Left lobe of liver (tissue), 2 donors: ENCODE measurements around the gene MGAT5B. TPM values are rescaled to one million over a fixed set of nuclear protein-coding genes. Genes with fewer than 3 reads are reported as not detected.

Experiments
- ATAC-seq: fragments of 200-7000 bp; cut with Tn5 transposase; one replicate; pipeline ENCODE4 v1.9.1; 2020; ENCODE audit warnings: mild to moderate bottlenecking, moderate library complexity
- DNase-seq: peaks from one replicate; pipeline ENCODE4 v3.0.0-alpha.2; 2020; ENCODE audit warnings: low spot score
- total RNA-seq: library from RNA; stranded (reverse); gene quantifications from one replicate; pipeline ENCODE4 v1.2.1, GENCODE V29; 2021
- donor health status: DM: no; HTN: no; CAD: no; lungs with moderate emphysema.
- donor health status: DM: no; HTN: yes; CAD: no.

The MGAT5B gene
- total RNA-seq, 1 donor from 2014 or later = not detected

GRCh38 chr17:76877437-76877836 is 9.2 kb downstream of the MGAT5B start:
- DNase-seq (no peak), ATAC-seq (no peak)

- DNase-seq (no peak), ATAC-seq (no peak)
Measured at GRCh38 chr17:76878568-76878967, 10.4 kb downstream of the MGAT5B start.

- ATAC-seq = no peak
- DNase-seq = no peak
Measured at GRCh38 chr17:76879254-76879653, 11.1 kb downstream of the MGAT5B start.

GRCh38 chr17:76879691-76880090 is 11.5 kb downstream of the MGAT5B start:
- ATAC-seq = no peak
- no peak for DNase-seq

GRCh38 chr17:76880268-76880667 is 12.1 kb downstream of the MGAT5B start:
- ATAC-seq (no peak), DNase-seq (no peak)

GRCh38 chr17:76880971-76881370 is 12.8 kb downstream of the MGAT5B start:
- DNase-seq = no peak
- ATAC-seq = no peak

GRCh38 chr17:76881408-76881807 is 13.2 kb downstream of the MGAT5B start:
- ATAC-seq (no peak), DNase-seq (no peak)

- DNase-seq = no peak
- ATAC-seq = no peak
Measured at GRCh38 chr17:76881966-76882365, 13.8 kb downstream of the MGAT5B start.

GRCh38 chr17:76883744-76884525 is 15.7 kb downstream of the MGAT5B start:
- ATAC-seq (no peak), DNase-seq (no peak)

GRCh38 chr17:76884995-76885893 is 17.0 kb downstream of the MGAT5B start:
- no peak for DNase-seq
- no peak for ATAC-seq

- ATAC-seq (no peak), DNase-seq (no peak)
Measured at GRCh38 chr17:76885894-76886290, 17.7 kb downstream of the MGAT5B start.

GRCh38 chr17:76886395-76886794 is 18.2 kb downstream of the MGAT5B start:
- DNase-seq (no peak), ATAC-seq (no peak)

GRCh38 chr17:76887802-76888201 is 19.6 kb downstream of the MGAT5B start:
- DNase-seq = no peak
- ATAC-seq = no peak

- no peak for DNase-seq
Measured at GRCh38 chr17:76888661-76889060, 20.5 kb downstream of the MGAT5B start.

GRCh38 chr17:76889323-76889722 is 21.1 kb downstream of the MGAT5B start:
- no peak for ATAC-seq
- DNase-seq = no peak

More at GRCh38 chr17:76888661-76889060, 20.5 kb downstream of the MGAT5B start:
- no peak for ATAC-seq

GRCh38 chr17:76892329-76892728 is 24.1 kb downstream of the MGAT5B start:
- ATAC-seq = no peak
- no peak for DNase-seq

- ATAC-seq = no peak
- DNase-seq = no peak
Measured at GRCh38 chr17:76893623-76894334, 25.6 kb downstream of the MGAT5B start.

- ATAC-seq (no peak), DNase-seq (no peak)
Measured at GRCh38 chr17:76894842-76895241, 26.6 kb downstream of the MGAT5B start.

GRCh38 chr17:76897023-76897422 is 28.8 kb downstream of the MGAT5B start:
- ATAC-seq = no peak

GRCh38 chr17:76899414-76899813 is 31.2 kb downstream of the MGAT5B start:
- no peak for DNase-seq
- ATAC-seq = no peak

More at GRCh38 chr17:76897023-76897422, 28.8 kb downstream of the MGAT5B start:
- DNase-seq = no peak

- no peak for DNase-seq
- ATAC-seq = no peak
Measured at GRCh38 chr17:76900723-76901122, 32.5 kb downstream of the MGAT5B start.
